ENCODE measurements around the gene CCDC149. TPM values are rescaled to one million over a fixed set of nuclear protein-coding genes. Genes with fewer than 3 reads are reported as not detected.

The CCDC149 gene
- total and polyA plus RNA-seq, 2 donors (not counting 3 experiments of a cell fraction or from before 2014, with no cell fraction given), result 7.8 to 11.3 TPM

GRCh38 chr4:24896977-24897376, 15.9 kb downstream of the CCDC149 start:
- no peak overlapping the region for H3K27ac ChIP-seq (ENCODE audit: insufficient read depth, low read depth, low read length)
- H3K79me2 ChIP-seq (ENCODE audit: control insufficient read depth, insufficient read depth, low read length), result no peaks in the 10 kb centered on the region
- CTCF ChIA-PET, result interaction anchor here (1.1 kb wide), 1 partner anchor 14 kb away, joined by 5 read pairs; no protein-coding TSS in a partner anchor
- no peak overlapping the region for H3K4me3 ChIP-seq (replicated peaks in 1 of 3; ENCODE audit: insufficient read depth in 1 of 3, low read depth in 1 of 3, low read length in 3 of 3)
- H3K9ac ChIP-seq (replicated peaks; ENCODE audit: extremely low read depth, insufficient read depth, low read length), result no peak overlapping the region
- no peak overlapping the region for H2AFZ ChIP-seq (ENCODE audit: low read depth, low read length)
- BruUV-seq (replicated peaks), result no TSS peak
- H3K9me3 ChIP-seq (replicated peaks; ENCODE audit: control insufficient read depth, insufficient read depth, low read length), result no peaks in the 10 kb centered on the region
- no peak for DNase-seq (ENCODE audit: low read depth, low spot score)
- FAIRE-seq, result no peak
- no peaks in the 10 kb centered on the region for H3K27me3 ChIP-seq (ENCODE audit: control insufficient read depth in 2 of 2, insufficient read depth in 2 of 2, low read length in 2 of 2)
- H3K36me3 ChIP-seq (ENCODE audit: control insufficient read depth in 2 of 2, extremely low read depth in 1 of 2, insufficient read depth in 2 of 2, low read length in 2 of 2), result no peaks in the 10 kb centered on the region
- no peaks in the 10 kb centered on the region for H3K9me1 ChIP-seq (replicated peaks; ENCODE audit: control insufficient read depth, extremely low read depth, insufficient read depth, low read length)
- no peaks in the 10 kb centered on the region for H4K20me1 ChIP-seq (replicated peaks; ENCODE audit: control insufficient read depth, extremely low read depth, insufficient read depth, low read length)
- POLR2A ChIA-PET, result no interaction called here
- intact Hi-C loops (cut with micrococcal nuclease), result no loop called here
- dilution Hi-C loops (cut with MboI; ENCODE audit: extremely low pct_ligation_motif_present, low sequenced_read_pairs), result no loop called here
- no peak overlapping the region for H3K4me2 ChIP-seq (ENCODE audit: insufficient read depth, low read length)
- H3K4me1 ChIP-seq (ENCODE audit: control insufficient read depth, extremely low read depth, insufficient read depth, low read length), result no peaks in the 10 kb centered on the region
- TF ChIP-seq MYC (IDR thresholded peaks at IDR 0.05; ENCODE audit: low read depth, low read length), result no peak
- TF ChIP-seq EZH2 (IDR thresholded peaks at IDR 0.05; ENCODE audit: borderline replicate concordance, low read depth, low read length, severe bottlenecking), result no peak
- TF ChIP-seq POLR2AphosphoS5 (IDR thresholded peaks at IDR 0.05; ENCODE audit: insufficient read depth, low read depth, low read length), result no peak
- TF ChIP-seq POLR2A (IDR thresholded peaks at IDR 0.05; ENCODE audit: low read depth, low read length), result no peak
- TF ChIP-seq CTCF (IDR thresholded peaks at IDR 0.05; ENCODE audit: extremely low read depth in 1 of 2, insufficient read depth in 1 of 2, low read depth in 1 of 2, low read length in 2 of 2), result no peak
- TF ChIP-seq GATA2 (IDR thresholded peaks at IDR 0.05; ENCODE audit: insufficient read depth, insufficient read length, low read depth, low read length), result no peak
- TF ChIP-seq FOS (IDR thresholded peaks at IDR 0.05; ENCODE audit: borderline replicate concordance, insufficient read depth, low read length), result no peak
- no peak for TF ChIP-seq JUN (IDR thresholded peaks at IDR 0.05; ENCODE audit: borderline replicate concordance, insufficient read depth, insufficient read length, low read depth)
- TF ChIP-seq MAX (IDR thresholded peaks at IDR 0.05; ENCODE audit: insufficient read depth, insufficient read length), result no peak

All from endothelial cell of umbilical vein (primary cell).